Kidney epithelial cell (primary cell): Measurements from ENCODE around the gene SOX18. TPM values are rescaled to one million over a fixed set of nuclear protein-coding genes. Genes with fewer than 3 reads are reported as not detected.

Source experiments
- DNase-seq: peaks from one replicate; pipeline ENCODE4 v3.0.0-alpha.2; 2010; ENCODE audit warnings: low read depth
- H3K27me3 ChIP-seq: 2 replicates; pipeline ENCODE4 v1.6.0; 2011; ENCODE audit warnings: low read length; ENCODE audit not compliant: control insufficient read depth, insufficient read depth
- H3K36me3 ChIP-seq: 2 replicates; pipeline ENCODE4 v1.5.1; 2011; ENCODE audit warnings: low read length; ENCODE audit not compliant: control insufficient read depth, insufficient read depth
- H3K4me3 ChIP-seq: 2 replicates; pipeline ENCODE4 v1.5.1; 2011; ENCODE audit warnings: low read depth, mild to moderate bottlenecking, control low read depth, low read length
- CTCF ChIP-seq: IDR thresholded peaks from 2 replicates; pipeline ENCODE4 v1.5.1; 2011; ENCODE audit warnings: mild to moderate bottlenecking, moderate library complexity, low read length, control low read depth, inconsistent platforms; ENCODE audit not compliant: insufficient read depth, poor library complexity, severe bottlenecking
- total RNA-seq: library from RNA; depleted of rRNA; stranded (reverse); fragments of >200 nt; gene quantifications from 2 replicates; pipeline ENCODE4 v1.2.3, GENCODE V29; 2015

The SOX18 gene
- total RNA-seq, 1 donor from 2014 or later = 0.04 TPM

- Histone ChIP-seq H3K27me3 (no peaks in the 10 kb centered on the region), H3K36me3 (peaks cover 6% of the 10 kb centered on the region), H3K4me3 (no peak overlapping the region)
- no peak for TF ChIP-seq CTCF
- DNase-seq = no peak
These were observed 23.5 kb downstream of the SOX18 start for GRCh38 chr20:64025826-64026412.

- DNase-seq = no peak
- H3K4me3 ChIP-seq = no peak overlapping the region
- H3K36me3 ChIP-seq = peaks cover 6% of the 10 kb centered on the region
- TF ChIP-seq CTCF = no peak
- H3K27me3 ChIP-seq = no peaks in the 10 kb centered on the region
These were observed 24.2 kb downstream of the SOX18 start for GRCh38 chr20:64025101-64025825.

- H3K36me3 ChIP-seq = peaks cover 6% of the 10 kb centered on the region
- no peak for DNase-seq
- H3K4me3 ChIP-seq = no peak overlapping the region
- no peak for TF ChIP-seq CTCF
- no peaks in the 10 kb centered on the region for H3K27me3 ChIP-seq
These were observed 25.1 kb downstream of the SOX18 start for GRCh38 chr20:64024141-64024990.

GRCh38 chr20:64023361-64024140 lies 25.9 kb downstream of the SOX18 start:
- TF ChIP-seq CTCF = no peak
- no peak for DNase-seq
- Histone ChIP-seq H3K27me3 (no peaks in the 10 kb centered on the region), H3K4me3 (no peak overlapping the region), H3K36me3 (peaks cover 5% of the 10 kb centered on the region)

GRCh38 chr20:64022671-64023360 lies 26.6 kb downstream of the SOX18 start:
- TF ChIP-seq CTCF = no peak
- H3K36me3 ChIP-seq = peaks cover 5% of the 10 kb centered on the region
- H3K27me3 ChIP-seq = no peaks in the 10 kb centered on the region
- no peak overlapping the region for H3K4me3 ChIP-seq
- DNase-seq = no peak
